Esophagus (tissue), 2 donors: Measurements from ENCODE around the gene OLFML2A. TPM values are rescaled to one million over a fixed set of nuclear protein-coding genes. Genes with fewer than 3 reads are reported as not detected.

Experiments
- H3K27ac ChIP-seq, 2 donors: one replicate each; pipeline ENCODE4 v1.5.1; 2013; ENCODE audit warnings: low read depth in 2 of 2, mild to moderate bottlenecking in 2 of 2, inconsistent platforms in 1 of 2, low read length in 1 of 2, moderate library complexity in 1 of 2
- H3K27me3 ChIP-seq, 2 donors: one replicate each; pipeline ENCODE4 v1.6.1; 2013; ENCODE audit warnings: low read length in 2 of 2, control low read depth in 1 of 2, mild to moderate bottlenecking in 1 of 2; ENCODE audit not compliant: insufficient read depth in 2 of 2, control insufficient read depth in 1 of 2
- H3K36me3 ChIP-seq, 2 donors: one replicate each; pipeline ENCODE4 v1.6.1; 2013; ENCODE audit warnings: low read length in 1 of 2; ENCODE audit not compliant: control insufficient read depth in 2 of 2, insufficient read depth in 2 of 2
- H3K4me1 ChIP-seq, 2 donors: one replicate each; pipeline ENCODE4 v1.6.1; 2013; ENCODE audit warnings: low read length in 1 of 2; ENCODE audit not compliant: control insufficient read depth in 2 of 2, insufficient read depth in 2 of 2
- H3K4me3 ChIP-seq, 2 donors: one replicate each; pipeline ENCODE4 v1.5.1; 2013; ENCODE audit warnings: low read length in 2 of 2, mild to moderate bottlenecking in 2 of 2, low read depth in 1 of 2, moderate library complexity in 1 of 2
- H3K9me3 ChIP-seq, 2 donors: one replicate each; pipeline ENCODE4 v1.6.1; 2013; ENCODE audit warnings: mild to moderate bottlenecking in 2 of 2, low read depth in 1 of 2, low read length in 1 of 2, moderate library complexity in 1 of 2; ENCODE audit not compliant: control insufficient read depth in 2 of 2, insufficient read depth in 1 of 2
- WGBS, 2 donors: extraction: QIAGEN DNeasy Blood & Tissue Kit; methylation state at CpG; one replicate each; pipeline ENCODE4 v1.1.7; 2013; 5-methylcytosine and 5-hydroxymethylcytosine counted together
- polyA plus RNA-seq, 2 donors: library from polyadenylated mRNA; stranded (reverse); fragments of 200-250 nt; gene quantifications; one replicate each; pipeline ENCODE4 v1.2.3, GENCODE V29; 2013
- donor health status: healthy with polysubstance abuse.
- donor health status: Bipolar disorder and iron deficiency.

Gene OLFML2A
- polyA plus RNA-seq, 2 donors, result 3.7 to 5.2 TPM

- no peak overlapping the region for H3K4me3 ChIP-seq
These were observed 33.1 kb upstream of the OLFML2A start for GRCh38 chr9:124743686-124744348.

GRCh38 chr9:124747065-124747464, 29.9 kb upstream of the OLFML2A start:
- H3K4me3 ChIP-seq, result no peak overlapping the region
- no peaks in the 10 kb centered on the region for H3K9me3 ChIP-seq
- H3K36me3 ChIP-seq, result no peaks in the 10 kb centered on the region
- H3K4me1 ChIP-seq, result no peaks in the 10 kb centered on the region
- no peaks in the 10 kb centered on the region for H3K27me3 ChIP-seq
- 65 to 71% methylated on average over 4 of the region's 4 CpGs for WGBS, 2 donors
- no peak overlapping the region for H3K27ac ChIP-seq

More at GRCh38 chr9:124743686-124744348, 33.1 kb upstream of the OLFML2A start:
- Histone ChIP-seq H3K27ac (no peak overlapping the region), H3K9me3 (no peaks in the 10 kb centered on the region), H3K36me3 (no peaks in the 10 kb centered on the region), H3K4me1 (no peaks in the 10 kb centered on the region), H3K27me3 (no peaks in the 10 kb centered on the region)
- WGBS, 2 donors, result 62 to 70% methylated on average over 5 of the region's 5 CpGs

GRCh38 chr9:124749284-124749683, 27.6 kb upstream of the OLFML2A start:
- Histone ChIP-seq H3K27ac (no peak overlapping the region), H3K27me3 (no peaks in the 10 kb centered on the region), H3K9me3 (no peaks in the 10 kb centered on the region), H3K4me1 (no peaks in the 10 kb centered on the region), H3K36me3 (no peaks in the 10 kb centered on the region), H3K4me3 (no peak overlapping the region)
- 84 to 94% methylated on average over 3 of the region's 3 CpGs for WGBS, 2 donors

GRCh38 chr9:124749781-124750180, 27.2 kb upstream of the OLFML2A start:
- 80 to 82% methylated on average over 2 of the region's 2 CpGs for whole genome bisulfite sequencing, 2 donors
- H3K4me3 ChIP-seq, result no peak overlapping the region
- H3K4me1 ChIP-seq, result no peaks in the 10 kb centered on the region

GRCh38 chr9:124752967-124753366, 24.0 kb upstream of the OLFML2A start:
- no peak overlapping the region for H3K4me3 ChIP-seq
- no peaks in the 10 kb centered on the region for H3K4me1 ChIP-seq
- H3K27me3 ChIP-seq, result no peaks in the 10 kb centered on the region
- no peak overlapping the region for H3K27ac ChIP-seq
- no peaks in the 10 kb centered on the region for H3K9me3 ChIP-seq
- WGBS, 2 donors, result 67 to 70% methylated on average over 1 of the region's 1 CpG
- H3K36me3 ChIP-seq, result no peaks in the 10 kb centered on the region

More at GRCh38 chr9:124749781-124750180, 27.2 kb upstream of the OLFML2A start:
- H3K9me3 ChIP-seq, result no peaks in the 10 kb centered on the region
- no peaks in the 10 kb centered on the region for H3K36me3 ChIP-seq
- H3K27me3 ChIP-seq, result no peaks in the 10 kb centered on the region
- H3K27ac ChIP-seq, result no peak overlapping the region

- Histone ChIP-seq H3K4me1 (no peaks in the 10 kb centered on the region), H3K4me3 (no peak overlapping the region), H3K27ac (no peak overlapping the region), H3K27me3 (no peaks in the 10 kb centered on the region), H3K9me3 (no peaks in the 10 kb centered on the region), H3K36me3 (no peaks in the 10 kb centered on the region)
- WGBS, 2 donors, result 42 to 48% methylated on average over 4 of the region's 4 CpGs
These were observed 22.6 kb upstream of the OLFML2A start for GRCh38 chr9:124754289-124754688.

GRCh38 chr9:124755061-124755460, 21.9 kb upstream of the OLFML2A start:
- H3K4me1 ChIP-seq, result no peaks in the 10 kb centered on the region
- H3K9me3 ChIP-seq, result no peaks in the 10 kb centered on the region
- no peaks in the 10 kb centered on the region for H3K27me3 ChIP-seq
- no peaks in the 10 kb centered on the region for H3K36me3 ChIP-seq
- WGBS, 2 donors, result 64 to 65% methylated on average over 3 of the region's 3 CpGs
- H3K27ac ChIP-seq, result no peak overlapping the region
- H3K4me3 ChIP-seq, result no peak overlapping the region

- Histone ChIP-seq H3K36me3 (no peaks in the 10 kb centered on the region), H3K27ac (no peak overlapping the region), H3K9me3 (no peaks in the 10 kb centered on the region), H3K27me3 (no peaks in the 10 kb centered on the region), H3K4me3 (no peak overlapping the region), H3K4me1 (no peaks in the 10 kb centered on the region)
- WGBS, 2 donors, result 78 to 95% methylated on average over 2 of the region's 2 CpGs
These were observed 20.9 kb upstream of the OLFML2A start for GRCh38 chr9:124756011-124756410.

GRCh38 chr9:124757616-124758015, 19.3 kb upstream of the OLFML2A start:
- no peaks in the 10 kb centered on the region for H3K4me1 ChIP-seq
- no peak overlapping the region for H3K4me3 ChIP-seq
- H3K27me3 ChIP-seq, result no peaks in the 10 kb centered on the region
- H3K9me3 ChIP-seq, result no peaks in the 10 kb centered on the region
- WGBS, 2 donors, result 56 to 68% methylated on average over 6 of the region's 6 CpGs
- H3K27ac ChIP-seq, result no peak overlapping the region
- H3K36me3 ChIP-seq, result no peaks in the 10 kb centered on the region

GRCh38 chr9:124758061-124758460, 18.9 kb upstream of the OLFML2A start:
- H3K36me3 ChIP-seq, result no peaks in the 10 kb centered on the region
- no peaks in the 10 kb centered on the region for H3K9me3 ChIP-seq
- H3K27ac ChIP-seq, result no peak overlapping the region
- no peak overlapping the region for H3K4me3 ChIP-seq
- WGBS, 2 donors, result 41 to 51% methylated on average over 3 of the region's 3 CpGs
- H3K4me1 ChIP-seq, result no peaks in the 10 kb centered on the region
- no peaks in the 10 kb centered on the region for H3K27me3 ChIP-seq
